K562 (cell line): ENCODE measurements around the gene AGAP1. TPM values are rescaled to one million over a fixed set of nuclear protein-coding genes. Genes with fewer than 3 reads are reported as not detected.

Experiments used
- ATAC-seq: fragments of 200-7000 bp; cut with Tn5 transposase; 3 replicates; pipeline ENCODE4 v1.9.1; 2020; ENCODE audit warnings: moderate library complexity
- BruUV-seq: library from RNA; stranded (reverse); fragments of 400-500 nt; replicated peaks from 2 replicates; lab custom pipeline; 2021; lab: Mats Ljungman, UMichigan
- CTCF ChIA-PET: fragments of 300-600 bp; formaldehyde crosslinking; extraction: SDS; loops from one replicate; lab custom pipeline; 2021; ENCODE audit warnings: low intra/inter-chr PET ratio; lab: Yijun Ruan, JAX
- POLR2A ChIA-PET: fragments of 300-600, 350-650 bp; sonication (Branson Sonifier 250); formaldehyde crosslinking; extraction: SDS; loops from one replicate; lab custom pipeline; 2021; ENCODE audit warnings: antibody characterized with exemption, inconsistent platforms; lab: Yijun Ruan, JAX
- DNase-seq, 4 experiments: peaks; one replicate each; pipeline versions ENCODE4 v3.0.0 to v3.0.0-alpha.2; 2011 to 2018; ENCODE audit warnings: low spot score in 3 of 4, mixed read lengths in 3 of 4; ENCODE audit errors: extremely low read depth in 1 of 4
- FAIRE-seq: peaks from 2 replicates; lab custom pipeline; 2011; peaks lifted over from hg19 to GRCh38; lab: Jason Lieb, UNC
- H2AFZ ChIP-seq: 2 replicates; pipeline ENCODE4 v1.6.0; 2011; ENCODE audit warnings: low read depth, low read length, control low read depth, inconsistent platforms
- H3K27ac ChIP-seq: fragments of 200-600 bp; 3 replicates; pipeline ENCODE4 v1.8.0; 2011; ENCODE audit warnings: low read depth, mild to moderate bottlenecking, control low read depth, inconsistent platforms, low read length, moderate library complexity, mixed read lengths; ENCODE audit errors: extremely low read depth
- H3K27me3 ChIP-seq, 2 experiments: fragments of 300-600 bp in 1 of 2; 2 replicates in 1 of 2; 3 replicates in 1 of 2; pipeline versions ENCODE4 v1.6.0 to v1.8.0; 2011; ENCODE audit warnings: inconsistent platforms in 2 of 2, low read length in 2 of 2, mild to moderate bottlenecking in 1 of 2, mixed read lengths in 1 of 2, moderate library complexity in 1 of 2; ENCODE audit not compliant: control insufficient read depth in 2 of 2, insufficient read depth in 2 of 2
- H3K36me3 ChIP-seq: fragments of 300-600 bp; 3 replicates; pipeline ENCODE4 v1.8.0; 2011; ENCODE audit warnings: mild to moderate bottlenecking, low read length, inconsistent platforms; ENCODE audit not compliant: control insufficient read depth, insufficient read depth
- H3K4me1 ChIP-seq, 2 experiments: fragments of 200-600 bp in 1 of 2; replicated peaks in 1 of 2; 2 replicates in 1 of 2; 3 replicates in 1 of 2; pipeline versions ENCODE4 v1.5.1 to v1.8.0; 2011; ENCODE audit warnings: inconsistent platforms in 2 of 2, low read length in 2 of 2, mild to moderate bottlenecking in 1 of 2, mixed read lengths in 1 of 2, moderate library complexity in 1 of 2; ENCODE audit not compliant: control insufficient read depth in 2 of 2, insufficient read depth in 2 of 2
- H3K4me2 ChIP-seq: 2 replicates; pipeline ENCODE4 v1.6.1; 2011; ENCODE audit warnings: low read length, control low read depth, inconsistent platforms, mixed read lengths; ENCODE audit not compliant: insufficient read depth
- H3K4me3 ChIP-seq: fragments of 200-600 bp; sonication (generic), shearing (Covaris generic); 2 replicates; pipeline ENCODE4 v1.5.1; 2016; ENCODE audit warnings: control low read depth, inconsistent platforms
- H3K79me2 ChIP-seq: fragments of 200-600 bp; 3 replicates; pipeline ENCODE4 v1.8.0; 2011; ENCODE audit warnings: low read length, inconsistent platforms; ENCODE audit not compliant: control insufficient read depth, insufficient read depth
- H3K9ac ChIP-seq, 2 experiments: 2 replicates each; pipeline versions ENCODE4 v1.6.0 to v1.6.1; 2011; ENCODE audit warnings: low read depth in 2 of 2, low read length in 2 of 2, control low read depth in 1 of 2, inconsistent platforms in 1 of 2, mild to moderate bottlenecking in 1 of 2, mixed read lengths in 1 of 2; ENCODE audit not compliant: insufficient read depth in 1 of 2
- H3K9me1 ChIP-seq: one replicate; pipeline ENCODE4 v1.6.0; 2011; ENCODE audit warnings: inconsistent platforms, mild to moderate bottlenecking, low read length, moderate library complexity; ENCODE audit not compliant: control insufficient read depth, insufficient read depth
- H3K9me3 ChIP-seq: replicated peaks from 2 replicates; pipeline ENCODE4 v1.5.1; 2011; ENCODE audit warnings: low read depth, low read length, inconsistent platforms; ENCODE audit not compliant: control insufficient read depth, insufficient read depth
- H4K20me1 ChIP-seq: replicated peaks from 2 replicates; pipeline ENCODE4 v1.6.1; 2011; ENCODE audit warnings: low read length, inconsistent platforms, mixed read lengths; ENCODE audit not compliant: control insufficient read depth, insufficient read depth
- CBFA2T2 ChIP-seq: fragments of 450-650 bp; conservative IDR thresholded peaks from 2 replicates; pipeline ENCODE4 v1.6.1; 2017; ENCODE audit warnings: mild to moderate bottlenecking
- CEBPG ChIP-seq, 3 experiments: fragments of 200-800 bp in 1 of 3; sonication (Bioruptor generic) in 1 of 3; sonication (generic) in 1 of 3; formaldehyde crosslinking in 1 of 3; IDR thresholded peaks in 2 of 3; conservative IDR thresholded peaks in 1 of 3; 2 replicates each; pipeline versions ENCODE4 v1.6.1 to v1.8.0; 2016 to 2022; ENCODE audit warnings: missing compliant biosample characterization in 2 of 3, missing genetic modification characterization in 2 of 3, mild to moderate bottlenecking in 1 of 3, missing genetic modification reagents in 1 of 3
- CHD4 ChIP-seq: fragments of 200-600 bp; sonication (generic); IDR thresholded peaks from 3 replicates; pipeline ENCODE4 v1.6.1; 2012; ENCODE audit warnings: low read depth, mild to moderate bottlenecking, mixed read lengths, low read length, inconsistent platforms; ENCODE audit not compliant: insufficient read depth, insufficient replicate concordance, poor library complexity, severe bottlenecking
- E4F1 ChIP-seq: fragments of 250-450 bp; sonication (Bioruptor Pico); IDR thresholded peaks from 2 replicates; pipeline ENCODE4 v1.5.0; 2021; ENCODE audit warnings: mild to moderate bottlenecking, borderline replicate concordance
- NONO ChIP-seq, 2 experiments: fragments of 200-400 bp in 1 of 2; fragments of 450-650 bp in 1 of 2; formaldehyde crosslinking in 1 of 2; IDR thresholded peaks; 2 replicates each; pipeline ENCODE4 v1.6.1; 2017; ENCODE audit warnings: low read depth in 2 of 2, mild to moderate bottlenecking in 2 of 2, moderate library complexity in 2 of 2, low read length in 1 of 2
- PML ChIP-seq: IDR thresholded peaks from 2 replicates; pipeline ENCODE4 v1.6.1; 2012; ENCODE audit warnings: low read length, inconsistent platforms
- SAFB ChIP-seq: fragments of 200-400 bp; formaldehyde crosslinking; IDR thresholded peaks from 2 replicates; pipeline ENCODE4 v1.6.1; 2017; ENCODE audit warnings: low read depth, low read length, borderline replicate concordance
- SAP30 ChIP-seq: fragments of 200-600 bp; sonication (generic); IDR thresholded peaks from 2 replicates; pipeline ENCODE4 v1.6.1; 2012; ENCODE audit warnings: borderline replicate concordance, low read depth, mild to moderate bottlenecking, moderate library complexity, low read length, control low read depth, inconsistent platforms; ENCODE audit not compliant: insufficient read depth, poor library complexity, severe bottlenecking
- U2AF1 ChIP-seq: fragments of 200-400 bp; formaldehyde crosslinking; optimal IDR thresholded peaks from 2 replicates; pipeline ENCODE3; 2017; ENCODE audit warnings: mild to moderate bottlenecking, low read depth, low read length, moderate library complexity
- ZNF592 ChIP-seq: fragments of 450-650 bp; IDR thresholded peaks from 2 replicates; pipeline ENCODE4 v1.6.1; 2017; ENCODE audit warnings: antibody characterized with exemption, mild to moderate bottlenecking
- WGBS: fragments of 100-300 bp; shearing (Covaris generic); methylation state at CpG from one replicate; pipeline ENCODE4 v1.1.6; 2016; ENCODE audit warnings: low coverage, mixed read lengths; ENCODE audit not compliant: insufficient coverage; ENCODE audit errors: missing lambda C conversion rate; 5-methylcytosine and 5-hydroxymethylcytosine counted together
- in situ Hi-C: fragments of 300-500 bp; cut with MboI; formaldehyde crosslinking; loops from 4 replicates; pipeline ENCODE4 v1.15.0; 2018; ENCODE audit warnings: inconsistent platforms, mixed read lengths
- intact Hi-C: fragments of 100-400 bp; cut with micrococcal nuclease; formaldehyde crosslinking; loops from 2 replicates; pipeline ENCODE4 v1.14.2; 2022
- polyA plus RNA-seq, 8 experiments: library from polyadenylated mRNA; depleted of rRNA in 4 of 8; stranded (reverse) in 5 of 8; unstranded in 3 of 8; fragments of >200 nt; fragmentation: Nextera tagmentation in 2 of 8; fragmentation: Illumina TruSeq in 1 of 8; extraction: Ambion mirVana in 2 of 8; extraction: Trizol in 1 of 8; gene quantifications; 2 replicates each; pipeline versions ENCODE4 v1.2.1 to v1.2.3, GENCODE V29; 2011 to 2014; ENCODE audit warnings: inconsistent platforms in 1 of 8, missing spikeins in 1 of 8
- total RNA-seq, 7 experiments: library from RNA; depleted of rRNA in 6 of 7; stranded (reverse); fragments of >200 nt in 6 of 7; fragmentation: Illumina TruSeq in 2 of 7; extraction: Trizol in 2 of 7; gene quantifications; 2 replicates each; pipeline versions ENCODE4 v1.2.1 to v1.2.3, GENCODE V29; 2011 to 2021; ENCODE audit warnings: low replicate concordance in 1 of 7

AGAP1 gene
- total and polyA plus RNA-seq, 9 of the 15 experiments (the other 6 are each of a cell fraction or from before 2014, with no cell fraction given): 1.3 to 24.0 (median 10.6) TPM

- TF ChIP-seq CEBPG (CRISPR knock-in tag; IDR thresholded peaks at IDR 0.05): no peak
- TF ChIP-seq CEBPG (tag; conservative IDR thresholded peaks at IDR 0.05 in 1 of 2, IDR thresholded peaks at IDR 0.05 in 1 of 2): no peak
Observed at GRCh38 chr2:236015171-236015570, 521.3 kb downstream of the AGAP1 start (continued).

- ATAC-seq (no peak), FAIRE-seq (no peak), DNase-seq (no peak)
- Histone ChIP-seq H4K20me1 (no peaks in the 10 kb centered on the region), H3K4me3 (no peak overlapping the region), H3K36me3 (no peaks in the 10 kb centered on the region), H3K9ac (no peak overlapping the region), H3K4me2 (no peak overlapping the region), H3K79me2 (no peaks in the 10 kb centered on the region), H3K9me3 (no peaks in the 10 kb centered on the region), H3K4me1 (no peaks in the 10 kb centered on the region; a peak in 1 of 5 replicates), H3K27me3 (no peaks in the 10 kb centered on the region), H3K9me1 (no peaks in the 10 kb centered on the region), H3K27ac (no peak overlapping the region), H2AFZ (no peak overlapping the region)
- TF ChIP-seq SAFB (no peak), NONO (IDR thresholded peaks at IDR 0.05; ENCODE audit: low read depth in 2 of 2, low read length in 1 of 2) (no peak), SAP30 (no peak), U2AF1 (no peak), PML (no peak), CBFA2T2 (no peak), CHD4 (no peak), E4F1 (CRISPR knock-in tag) (no peak), ZNF592 (no peak)
- ChIA-PET POLR2A (no interaction called here), CTCF (no interaction called here)
- no TSS peak for BruUV-seq
- 88% methylated on average over 2 of the region's 4 CpGs for WGBS
- in situ Hi-C loops: no loop called here
- intact Hi-C loops: no loop called here
Observed at GRCh38 chr2:236016496-236016895, 522.7 kb downstream of the AGAP1 start.
